ENCODE results near the gene SH2D3C.

The SH2D3C gene

DNA sequence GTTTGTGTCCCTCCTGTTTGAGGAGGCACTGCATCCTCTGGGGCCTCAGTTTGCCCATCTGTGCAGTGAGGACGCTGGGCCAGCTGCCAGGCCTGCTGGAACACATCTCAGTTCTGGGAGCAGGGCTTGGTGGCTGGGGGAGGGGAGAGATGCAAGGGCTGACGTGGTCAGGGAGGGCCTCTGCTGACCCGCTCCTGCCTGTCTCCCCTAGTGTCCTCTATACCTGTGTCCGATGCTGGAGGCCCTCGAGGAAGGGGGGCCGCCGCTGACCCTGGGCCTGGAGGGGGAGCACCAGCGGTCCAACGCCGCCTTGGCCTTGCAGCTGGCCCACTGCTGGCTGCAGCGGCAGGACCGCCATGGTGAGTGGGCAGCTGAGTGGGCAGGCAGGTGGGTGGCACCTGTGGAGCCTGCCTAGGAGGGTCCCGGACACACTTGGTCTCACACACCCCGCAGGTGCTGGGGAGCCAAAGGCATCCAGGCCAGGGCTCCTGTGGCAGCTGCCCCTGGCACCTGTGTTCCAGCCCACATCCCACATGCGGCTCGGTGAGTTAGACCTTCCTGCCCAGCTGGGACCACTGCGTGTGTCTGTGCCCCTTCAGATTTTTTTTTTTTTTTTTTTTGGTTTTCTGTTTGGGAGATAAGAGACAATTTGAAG lies 30.0 kb upstream of the SH2D3C start:
- DNase-seq, result no peak

DNA sequence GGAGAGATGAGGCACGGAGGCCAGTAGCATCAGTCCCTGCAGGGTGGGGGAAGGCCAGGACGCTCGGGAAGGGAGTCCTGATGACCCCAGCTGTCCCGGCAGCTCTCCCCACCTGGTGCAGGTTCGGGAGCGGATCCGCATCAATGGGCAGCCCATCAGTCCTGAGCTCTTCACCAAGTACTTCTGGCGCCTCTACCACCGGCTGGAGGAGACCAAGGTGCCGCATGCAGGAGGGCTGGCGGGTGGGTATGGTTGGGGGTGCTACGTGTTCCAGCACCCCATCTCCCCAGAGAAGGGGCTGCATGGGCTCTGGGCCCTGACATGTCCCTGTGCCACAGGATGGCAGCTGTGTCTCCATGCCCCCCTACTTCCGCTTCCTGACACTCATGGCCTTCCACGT lies 28.4 kb upstream of the SH2D3C start:
- DNase-seq, result no peak

DNA sequence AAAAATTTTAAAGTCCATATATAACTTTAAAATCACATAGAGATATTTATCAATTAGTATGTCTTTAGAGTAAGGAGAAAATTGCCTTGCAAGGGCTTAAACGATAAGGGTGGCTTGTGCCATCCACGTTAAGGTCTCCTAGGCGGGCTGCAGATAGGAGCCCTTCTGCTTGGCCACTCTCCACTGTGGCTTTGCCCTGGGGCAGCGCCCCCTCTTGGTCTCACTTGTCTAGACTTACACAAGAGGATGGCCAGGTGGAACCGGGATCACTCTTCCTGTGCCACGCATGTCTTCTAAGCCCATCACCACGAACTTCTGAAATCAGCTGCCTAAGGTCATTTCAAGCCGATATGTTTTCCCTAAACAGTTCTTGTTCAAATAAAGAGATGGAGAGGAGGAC lies 27.2 kb upstream of the SH2D3C start:
- peak in 1 of 2 experiments; percentile 18 for DNase-seq

DNA sequence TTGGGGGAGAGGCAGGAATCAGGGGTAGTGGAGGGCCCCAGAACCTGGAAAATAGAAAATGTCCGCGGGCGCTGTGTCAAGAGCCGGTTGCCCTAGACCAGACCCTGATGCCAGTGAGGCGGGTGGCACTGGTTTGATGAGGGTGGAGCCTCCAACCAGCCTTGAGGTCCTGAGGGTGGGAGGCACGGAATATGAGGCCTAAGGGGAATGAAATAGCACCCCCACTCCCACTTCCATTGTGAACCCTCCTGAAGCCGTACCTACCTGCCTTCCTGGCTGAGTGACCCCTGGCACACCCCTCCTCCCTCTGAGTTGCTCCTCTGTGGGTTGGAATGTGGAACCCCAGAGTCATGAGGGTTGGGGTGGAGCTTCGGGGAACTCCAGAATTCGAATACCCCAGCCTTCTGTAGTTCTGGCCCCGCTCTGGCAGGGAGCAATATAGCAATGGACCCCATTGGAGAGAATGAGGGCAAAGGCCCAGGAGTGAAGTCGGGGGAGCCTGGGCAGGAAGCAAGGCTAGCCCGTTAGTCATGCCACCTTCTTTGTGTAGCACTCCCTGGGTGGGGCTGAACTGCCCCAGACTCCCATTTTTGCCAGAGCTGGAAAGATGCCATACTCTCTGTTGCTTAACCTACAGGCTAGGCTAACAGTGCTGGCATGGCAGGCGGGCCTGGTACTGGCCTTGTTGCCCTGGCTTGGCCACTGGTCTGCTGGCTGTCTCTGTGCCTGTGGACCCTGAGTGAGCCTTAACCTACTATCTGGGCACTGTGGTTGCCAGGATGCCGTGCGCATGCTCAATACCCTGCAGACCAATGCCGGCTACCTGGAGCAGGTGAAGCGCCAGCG lies 25.3 kb upstream of the SH2D3C start:
- peak in 1 of 2 experiments; percentile 8 for DNase-seq

DNA sequence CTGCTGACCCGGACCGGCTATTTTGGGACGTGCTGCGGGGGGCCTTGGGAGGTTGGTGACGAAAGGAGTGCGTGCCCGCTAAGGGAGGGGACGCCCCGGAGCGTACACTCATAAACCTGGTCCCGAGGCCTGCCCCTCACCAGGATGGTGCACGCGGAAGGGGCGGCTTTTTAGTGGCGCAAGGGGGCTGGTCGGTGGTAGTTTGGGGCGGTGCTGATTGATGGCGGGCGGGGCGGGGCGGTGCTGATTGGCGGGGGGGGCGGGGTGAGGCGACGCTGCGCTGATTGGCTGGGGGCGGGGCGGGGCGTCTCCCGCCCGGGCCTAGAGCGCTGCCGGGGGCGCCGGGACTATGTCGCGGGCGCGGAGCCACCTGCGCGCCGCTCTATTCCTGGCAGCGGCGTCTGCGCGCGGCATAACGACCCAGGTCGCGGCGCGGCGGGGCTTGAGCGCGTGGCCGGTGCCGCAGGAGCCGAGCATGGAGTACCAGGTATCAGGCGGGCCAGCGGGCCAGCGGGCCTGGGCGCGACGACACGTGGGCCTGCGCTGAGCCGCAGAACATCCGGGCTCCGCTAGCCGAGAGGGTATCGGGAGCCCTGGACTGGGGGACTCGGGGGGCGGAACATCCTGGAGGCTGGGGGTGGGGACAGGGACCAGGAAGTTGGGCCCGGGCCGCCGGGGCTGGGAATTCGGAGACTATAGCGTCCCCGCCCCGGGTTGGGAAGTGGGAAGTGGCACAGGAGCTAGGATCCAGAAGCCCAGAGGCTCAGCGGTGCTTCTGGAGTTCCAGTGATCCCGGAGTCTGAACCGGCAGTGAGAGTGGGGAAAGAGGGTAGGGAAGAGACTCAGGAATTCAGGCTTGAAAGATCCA lies 24.3 kb upstream of the SH2D3C start, which contains the start of gene FPGS:
TSS of gene FPGS (plus strand) at position 307 of the 868 bp plus-strand sequence. CDS start at position 350, 43 bp downstream.
- peak; percentile 71 to 76 for DNase-seq

DNA sequence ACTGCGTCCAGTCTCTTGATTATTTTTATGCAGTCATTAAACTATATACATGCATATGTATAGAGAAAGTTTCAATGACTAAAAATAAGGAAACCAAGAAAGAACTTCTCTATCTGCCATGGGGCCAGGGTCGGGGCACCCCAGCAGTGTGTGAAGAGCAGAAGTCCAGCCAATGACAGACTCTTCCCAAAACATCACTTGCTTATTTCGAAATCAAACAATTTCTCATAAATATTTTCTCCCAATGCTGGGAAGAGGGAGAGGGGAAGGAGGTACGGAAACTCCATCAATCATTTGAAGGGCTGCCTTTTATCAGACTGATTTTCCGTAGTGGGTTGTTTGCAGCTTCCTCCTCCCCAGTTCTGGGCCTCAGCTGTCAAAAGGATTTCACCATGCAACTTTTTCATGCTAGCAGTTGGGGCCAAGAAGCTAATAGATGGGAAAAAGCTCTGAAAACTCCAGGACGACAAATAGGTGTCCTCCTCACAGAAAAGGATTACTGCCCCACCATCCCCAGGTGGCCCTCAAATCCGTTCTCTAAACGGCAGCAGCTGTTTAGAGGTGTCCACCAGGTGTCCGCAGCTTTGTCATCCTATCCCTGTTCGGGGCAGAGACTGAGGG lies 23.6 kb upstream of the SH2D3C start:
- peak in 1 of 2 experiments; percentile 54 for DNase-seq

DNA sequence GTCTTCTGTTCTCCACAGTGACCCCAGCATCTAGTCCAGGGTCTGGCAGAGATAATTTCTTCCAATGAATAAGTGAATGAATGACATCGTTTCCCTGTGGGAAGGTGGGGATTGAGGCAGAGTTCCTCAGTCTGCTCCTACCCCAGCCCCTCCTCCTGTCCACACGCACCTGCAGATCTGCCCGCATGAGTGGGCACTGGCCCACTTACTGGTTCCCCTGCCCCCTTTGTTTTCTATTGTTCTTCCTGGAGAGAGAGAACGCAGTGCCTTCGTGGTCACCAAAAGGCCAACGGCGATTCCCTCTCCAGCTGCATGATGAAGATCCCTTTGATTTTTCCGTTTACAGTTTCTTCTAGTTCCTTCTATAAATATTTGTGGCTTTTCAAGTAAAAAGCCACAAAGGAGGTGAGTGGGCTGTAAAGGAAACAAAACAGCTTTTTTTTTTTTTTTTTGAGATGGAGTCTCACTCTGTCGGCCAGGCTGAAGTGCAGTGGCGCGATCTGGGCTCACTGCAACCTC lies 18.4 kb upstream of the SH2D3C start:
- peak in 1 of 2 experiments; percentile 19 for DNase-seq

DNA sequence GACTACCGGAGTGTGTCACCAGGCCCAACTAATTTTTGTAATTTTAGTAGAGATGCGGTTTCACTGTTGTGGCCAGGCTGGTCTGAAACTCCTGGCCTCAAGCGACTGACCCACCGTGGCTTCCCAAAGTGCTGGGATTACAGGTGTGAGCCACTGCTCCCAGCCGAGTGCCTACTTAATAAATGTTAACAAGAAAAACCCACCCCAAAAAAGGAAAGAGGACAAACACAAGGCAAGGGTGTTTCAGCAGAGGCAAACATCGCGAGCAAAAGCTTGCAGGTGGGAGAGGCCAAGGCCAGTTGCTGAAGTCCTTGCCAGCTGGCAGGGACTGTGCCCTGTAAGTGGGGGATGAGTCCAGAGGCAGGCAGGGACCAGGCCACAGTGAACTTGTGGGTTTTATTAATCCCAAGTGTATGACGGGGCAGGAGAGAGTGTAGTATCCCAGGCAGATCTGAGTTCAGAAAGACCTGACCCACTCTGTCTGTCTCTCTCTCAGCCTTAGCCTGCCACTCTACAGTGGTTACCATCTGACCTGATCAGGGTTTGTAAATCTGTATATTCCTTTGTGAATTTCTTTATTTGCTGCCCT lies 17.9 kb upstream of the SH2D3C start:
- DNase-seq, result no peak

DNA sequence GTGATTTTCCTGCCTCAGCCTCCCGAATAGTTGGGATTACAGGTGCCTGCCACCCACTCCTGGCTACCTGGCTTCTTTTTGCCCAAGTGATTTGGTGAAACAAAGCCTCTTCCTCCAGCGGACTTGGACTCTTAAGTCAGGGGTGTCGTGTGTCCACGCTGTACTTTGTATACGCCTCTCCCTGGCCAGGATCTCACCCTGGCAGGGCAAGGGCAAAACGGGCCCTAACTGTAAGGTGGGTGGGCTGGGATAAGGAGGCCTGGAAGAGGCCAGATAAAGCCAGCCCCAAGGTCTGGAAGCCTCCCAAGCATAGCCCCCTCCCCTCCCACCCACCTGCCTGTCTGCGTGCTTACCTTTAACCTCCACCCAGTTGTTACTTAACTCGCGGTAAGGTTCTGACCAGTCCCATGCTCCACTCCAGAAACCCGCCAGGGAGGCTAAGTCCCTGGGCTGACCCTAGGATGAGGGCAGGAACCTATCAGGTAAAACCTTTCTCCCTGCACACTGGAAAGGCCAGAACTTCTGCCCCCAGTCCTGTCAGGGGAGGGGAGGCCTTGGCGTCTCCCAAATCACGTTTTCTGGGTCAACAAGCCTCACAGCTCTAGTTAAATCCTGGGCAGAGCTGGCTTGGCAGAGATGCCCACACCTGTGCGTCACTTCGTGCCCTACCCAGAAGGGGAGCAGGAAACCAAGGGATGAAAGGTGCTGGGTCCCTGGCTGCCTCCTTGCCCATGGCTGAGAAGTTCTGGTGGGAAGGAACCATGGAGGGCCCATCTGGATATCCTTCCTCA lies 15.7 kb upstream of the SH2D3C start:
- DNase-seq, result no peak

DNA sequence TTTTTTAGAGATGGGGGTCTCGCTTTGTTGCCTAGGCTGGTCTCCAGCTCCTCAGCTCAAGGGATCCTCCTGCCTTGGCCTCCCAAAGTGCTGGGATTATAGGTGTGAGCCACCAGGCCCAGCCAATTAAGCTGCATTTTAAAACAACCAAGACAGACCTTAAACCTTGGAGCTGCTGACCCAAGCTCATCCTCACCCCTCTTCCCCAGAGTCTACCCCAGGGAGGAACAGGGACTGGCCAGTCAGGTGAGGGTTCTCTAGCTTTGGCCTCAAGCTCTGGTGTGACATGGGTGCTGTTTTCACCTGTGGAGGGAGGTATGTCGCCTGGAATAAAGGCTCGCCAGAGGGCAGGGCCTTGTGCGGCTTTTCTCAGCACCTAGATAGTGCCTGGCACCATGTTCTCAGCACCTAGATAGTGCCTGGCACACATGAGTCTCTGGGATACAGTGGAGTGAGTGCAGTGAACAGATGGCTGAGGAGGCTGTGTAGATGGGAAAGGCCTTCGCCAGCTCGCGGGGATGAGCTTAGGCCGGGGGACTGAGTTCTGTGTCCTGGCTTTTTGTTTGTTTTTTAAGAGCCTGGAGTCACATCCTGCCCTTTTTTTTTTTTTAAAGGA lies 14.7 kb upstream of the SH2D3C start:
- DNase-seq, result no peak

DNA sequence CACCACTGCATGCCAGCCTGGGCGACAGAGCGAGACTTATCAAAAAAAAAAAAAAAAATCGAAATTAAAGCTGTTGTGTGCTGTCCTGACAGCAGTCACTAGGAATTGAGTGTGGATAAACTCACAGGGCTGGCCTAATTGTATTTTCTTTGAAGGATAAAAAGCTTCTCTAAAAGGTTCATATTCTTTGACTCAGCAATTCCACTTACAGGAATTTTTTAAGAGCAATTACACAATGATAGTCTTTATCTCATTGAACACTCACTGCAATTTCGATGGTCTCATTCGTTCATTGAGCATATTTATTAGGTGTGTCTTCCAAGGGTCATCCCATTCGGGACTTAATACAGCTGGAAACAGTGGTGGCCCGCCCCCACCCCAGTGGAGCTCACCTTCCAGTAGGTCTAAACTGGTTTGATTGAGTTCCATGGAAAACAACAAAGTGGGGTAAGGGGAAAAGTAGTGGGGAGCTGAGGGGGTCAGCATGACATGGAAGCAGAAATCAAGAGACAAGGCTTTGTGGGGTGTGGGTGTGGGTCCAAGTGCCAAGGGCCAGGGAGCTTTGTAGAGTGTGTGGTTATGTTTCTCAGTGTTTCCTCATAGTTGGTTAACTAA lies 14.1 kb upstream of the SH2D3C start:
- DNase-seq, result no peak

DNA sequence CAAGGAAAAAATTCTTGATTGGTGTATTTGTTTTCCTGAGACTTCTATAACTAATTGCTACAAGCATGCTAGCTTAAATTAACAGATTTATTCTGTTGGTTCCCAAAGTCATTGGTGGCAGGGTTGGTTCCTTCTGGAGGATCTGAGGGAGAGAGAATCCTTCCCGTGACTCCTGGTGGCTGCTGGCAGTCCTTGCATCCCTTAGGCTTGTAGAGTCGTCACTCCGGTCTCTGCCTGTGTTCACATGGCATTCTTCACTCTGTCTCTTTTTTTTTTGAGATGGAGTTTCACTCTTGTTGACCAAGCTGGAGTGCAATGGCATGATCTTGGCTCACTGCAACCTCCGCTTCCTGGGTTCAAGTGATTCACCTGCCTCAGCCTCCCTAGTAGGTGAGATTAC lies 12.6 kb upstream of the SH2D3C start:
- no peak for DNase-seq

DNA sequence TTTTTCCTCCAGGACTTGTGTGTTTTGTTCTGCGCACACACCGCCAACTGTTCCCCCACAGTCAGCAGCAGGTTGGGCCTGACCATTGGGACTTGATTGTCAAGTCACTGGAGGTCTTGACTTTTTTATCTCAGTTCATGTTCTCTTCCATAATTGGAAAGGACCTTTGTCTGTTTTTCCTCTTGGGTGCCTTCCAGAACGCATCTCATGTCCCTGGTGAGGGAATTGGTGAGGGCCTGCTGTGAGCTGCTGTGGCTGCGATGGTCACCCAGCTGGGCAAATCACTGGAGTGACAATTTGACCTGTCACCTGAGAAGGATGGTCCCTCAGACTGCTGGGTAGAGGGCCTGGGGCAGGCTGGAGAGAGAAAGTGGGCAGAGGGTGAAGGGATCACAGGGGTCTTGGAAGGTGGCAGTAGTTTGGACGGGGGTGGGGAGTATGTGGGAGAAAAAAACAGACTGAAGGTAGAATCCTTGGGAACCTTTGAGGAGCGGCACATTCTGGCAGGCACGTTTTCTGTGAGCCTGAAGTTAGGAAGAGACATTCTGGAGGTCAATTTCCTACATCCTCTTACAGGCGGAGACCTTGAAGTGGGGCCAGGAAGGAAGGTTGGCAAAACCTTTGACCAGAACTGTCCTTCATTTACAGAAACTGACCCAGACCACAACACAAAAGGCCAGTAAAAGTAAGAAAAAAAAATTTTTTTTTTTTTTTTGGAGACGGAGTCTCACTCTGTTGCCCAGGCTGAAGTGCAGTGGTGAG lies 11.8 kb upstream of the SH2D3C start:
- DNase-seq, result no peak

DNA sequence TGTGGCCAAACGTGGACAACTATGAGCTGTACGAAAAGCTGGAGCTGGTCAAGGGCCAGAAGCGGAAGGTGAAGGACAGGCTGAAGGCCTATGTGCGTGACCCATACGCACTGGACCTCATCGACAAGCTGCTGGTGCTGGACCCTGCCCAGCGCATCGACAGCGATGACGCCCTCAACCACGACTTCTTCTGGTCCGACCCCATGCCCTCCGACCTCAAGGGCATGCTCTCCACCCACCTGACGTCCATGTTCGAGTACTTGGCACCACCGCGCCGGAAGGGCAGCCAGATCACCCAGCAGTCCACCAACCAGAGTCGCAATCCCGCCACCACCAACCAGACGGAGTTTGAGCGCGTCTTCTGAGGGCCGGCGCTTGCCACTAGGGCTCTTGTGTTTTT lies 10.7 kb upstream of the SH2D3C start:
- no peak for DNase-seq

DNA sequence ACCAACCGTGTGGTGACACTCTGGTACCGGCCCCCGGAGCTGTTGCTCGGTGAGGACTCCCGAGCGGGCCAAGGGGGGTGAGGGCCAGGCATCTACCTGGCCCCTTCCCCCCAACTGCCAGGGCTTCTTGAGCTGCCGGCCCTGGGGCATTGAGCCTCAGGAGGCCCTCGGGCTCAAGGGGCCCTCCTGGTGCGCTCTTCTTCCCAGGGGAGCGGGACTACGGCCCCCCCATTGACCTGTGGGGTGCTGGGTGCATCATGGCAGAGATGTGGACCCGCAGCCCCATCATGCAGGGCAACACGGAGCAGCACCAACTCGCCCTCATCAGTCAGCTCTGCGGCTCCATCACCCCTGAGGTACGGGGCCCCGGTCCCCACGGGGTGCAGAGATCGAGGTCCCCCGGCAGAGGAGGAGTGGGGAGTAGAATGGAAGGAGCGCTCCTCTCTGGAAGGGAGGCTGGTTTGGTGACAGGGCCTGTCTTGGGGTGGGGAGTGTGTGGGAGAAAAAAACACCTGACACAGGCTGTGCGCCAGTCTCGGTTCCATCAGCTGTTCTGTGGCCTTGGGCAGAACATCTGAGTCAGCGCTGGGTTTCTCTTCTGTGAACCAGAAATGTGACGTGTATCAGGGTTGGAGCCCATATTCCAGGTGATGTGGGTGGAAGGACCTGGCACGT lies 10.0 kb upstream of the SH2D3C start:
- DNase-seq, result no peak

DNA sequence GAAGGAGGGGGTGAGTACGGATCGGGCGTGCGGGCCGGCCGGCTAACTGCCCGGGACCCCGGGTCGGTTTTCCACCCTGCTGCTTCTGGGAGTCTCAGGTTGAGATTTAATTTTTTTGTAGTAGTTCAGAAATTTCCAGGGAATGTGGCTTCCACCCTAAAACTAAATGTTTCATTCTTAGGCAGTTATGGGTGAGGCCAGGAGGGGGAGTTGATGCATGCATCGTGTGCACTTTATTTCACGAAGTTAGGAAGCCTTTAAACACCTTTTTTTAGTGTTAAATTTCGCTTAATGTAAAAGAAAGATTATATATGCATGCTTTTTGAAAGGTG lies 8.3 kb upstream of the SH2D3C start:
- peak in 1 of 2 experiments; percentile 44 for DNase-seq

DNA sequence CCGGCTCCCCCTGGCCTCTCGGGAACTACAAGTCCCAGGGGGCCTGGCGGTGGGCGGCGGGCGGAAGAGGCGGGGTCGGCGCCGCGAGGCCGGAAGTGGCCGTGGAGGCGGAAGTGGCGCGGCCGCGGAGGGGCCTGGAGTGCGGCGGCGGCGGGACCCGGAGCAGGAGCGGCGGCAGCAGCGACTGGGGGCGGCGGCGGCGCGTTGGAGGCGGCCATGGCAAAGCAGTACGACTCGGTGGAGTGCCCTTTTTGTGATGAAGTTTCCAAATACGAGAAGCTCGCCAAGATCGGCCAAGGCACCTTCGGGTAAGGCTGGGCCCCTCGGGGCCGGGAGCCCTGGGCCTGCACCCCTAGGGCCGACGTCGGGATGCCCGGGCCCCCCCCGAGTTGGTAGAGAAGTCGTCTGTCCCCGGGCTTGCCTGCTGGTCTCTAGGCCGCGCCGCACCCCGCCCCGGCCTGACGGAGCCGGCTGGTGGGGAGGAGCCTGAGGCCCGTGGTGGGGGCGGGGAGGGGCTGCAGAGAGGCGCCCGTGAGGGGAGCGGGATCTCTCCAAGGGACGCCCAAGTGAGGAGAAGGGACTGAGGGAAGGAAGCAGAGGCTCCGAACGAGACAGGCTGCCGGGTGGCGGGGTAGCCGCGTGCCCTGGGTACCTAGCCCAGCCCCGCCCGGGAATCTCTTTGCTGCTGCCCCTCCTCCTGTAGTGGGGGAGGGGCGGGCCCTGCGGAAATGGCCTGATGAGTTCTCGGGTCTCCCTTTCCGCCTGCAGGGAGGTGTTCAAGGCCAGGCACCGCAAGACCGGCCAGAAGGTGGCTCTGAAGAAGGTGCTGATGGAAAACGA lies 7.7 kb upstream of the SH2D3C start, which contains the start of gene CDK9:
TSS of gene CDK9 (plus strand) at position 102 of the 840 bp plus-strand sequence. CDS start at position 217, 115 bp downstream.
- DNase-seq, result peak; percentile 67 to 68

All from AML-193 (cell line).